B cell (primary cell): Measurements from ENCODE around the gene RPL10.

Experiments used
- CTCF ChIP-seq: fragments of 200-600 bp; IDR thresholded peaks from one replicate; pipeline ENCODE4 v1.8.0; 2022; ENCODE audit warnings: antibody characterized with exemption, mild to moderate bottlenecking
- EZH2 ChIP-seq: IDR thresholded peaks from 2 replicates; pipeline ENCODE4 v1.6.1; 2012; ENCODE audit warnings: borderline replicate concordance, low read depth, mild to moderate bottlenecking, moderate library complexity, low read length; ENCODE audit not compliant: insufficient read depth, poor library complexity, severe bottlenecking

- TF ChIP-seq CTCF (no peak), EZH2 (no peak)
These were observed 1.6 kb downstream of the RPL10 start for GRCh38 chrX:154399527-154400368.
